ENCODE results near the gene STAT2. TPM values are rescaled to one million over a fixed set of nuclear protein-coding genes. Genes with fewer than 3 reads are reported as not detected.

The STAT2 gene
- total and polyA plus RNA-seq, 8 donors: 22.6 to 245 (median 92.6) TPM

- intact Hi-C loops (cut with DNase I; ENCODE audit: low total_unique reads): no loop called here
- TF ChIP-seq POLR2A (IDR thresholded peaks at IDR 0.05) (no peak), EP300 (IDR thresholded peaks at IDR 0.05) (no peak), POLR2AphosphoS5 (IDR thresholded peaks at IDR 0.05) (no peak), CTCF (IDR thresholded peaks at IDR 0.05) (no peak)
- no peak overlapping the region for H3K27ac ChIP-seq
- DNase-seq: no peak
- H3K9me3 ChIP-seq: no peaks in the 10 kb centered on the region
- H3K4me3 ChIP-seq: no peak overlapping the region
- peaks cover 7 to 63% (median 48%) of the 10 kb centered on the region in 4 donors for H3K36me3 ChIP-seq
- H3K4me1 ChIP-seq: peaks cover 22 to 83% (median 54%) of the 10 kb centered on the region in 4 donors
- no peaks in the 10 kb centered on the region for H3K27me3 ChIP-seq
- 60 to 83% (median 65%) methylated on average over 5 of the region's 5 CpGs for WGBS, 5 donors
Measured at GRCh38 chr12:56293795-56294194, 66.1 kb downstream of the STAT2 start.

Small RNAs within 50 kb of the gene (small RNA-seq; reads per million reads assigned to genes)
- 0 reads per million in 4 donors for gene RNU7-40P

Other genes starting within 250 kb of the STAT2 start
- 1,000 to 10,000 TPM; 1,483 to 3,736 (median 1,919) TPM for gene RPL41, start 243.5 kb downstream of the STAT2 start, total RNA-seq
- 1,000 to 10,000 TPM; 5,931 to 8,449 (median 6,584) TPM for gene RPL41, start 243.5 kb downstream of the STAT2 start, polyA plus RNA-seq
- gene ZC3H10, start 241.8 kb downstream of the STAT2 start, total RNA-seq: 1 to 10 TPM in 3 of 5 donors, under 1 TPM in 2; under 0.01 to 5.8 (median 3.1) TPM
- 1 to 10 TPM; 1.5 to 2.2 (median 1.8) TPM for gene ZC3H10, start 241.8 kb downstream of the STAT2 start, polyA plus RNA-seq
- 100 to 1,000 TPM in 1 of 5 donors, 10 to 100 TPM in 4; 23.3 to 142 (median 63.7) TPM for gene ESYT1, start 231.8 kb downstream of the STAT2 start, total RNA-seq
- 10 to 100 TPM in 2 of 3 donors, 1 to 10 TPM in 1; 8.6 to 32.8 (median 13.8) TPM for gene ESYT1, start 231.8 kb downstream of the STAT2 start, polyA plus RNA-seq
- 10 to 100 TPM in 3 of 5 donors, 1 to 10 TPM in 1, not detected in 1; 4.9 to 24.3 (median 20.6) TPM for gene MYL6B, start 207.5 kb downstream of the STAT2 start, total RNA-seq
- 10 to 100 TPM; 53.4 to 98.1 (median 60.2) TPM for gene MYL6B, start 207.5 kb downstream of the STAT2 start, polyA plus RNA-seq
- 1,000 to 10,000 TPM; 1,132 to 3,648 (median 2,772) TPM for gene MYL6, start 201.7 kb downstream of the STAT2 start, total RNA-seq
- gene MYL6, start 201.7 kb downstream of the STAT2 start, polyA plus RNA-seq: 1,000 to 10,000 TPM; 3,181 to 4,672 (median 3,569) TPM
- 100 to 1,000 TPM in 2 of 5 donors, 10 to 100 TPM in 3; 58.0 to 131 (median 72.1) TPM for gene SMARCC2, start 170.6 kb downstream of the STAT2 start, total RNA-seq
- gene SMARCC2, start 170.6 kb downstream of the STAT2 start, polyA plus RNA-seq: 10 to 100 TPM; 12.5 to 25.7 (median 20.1) TPM
- 10 to 100 TPM; 29.4 to 92.4 (median 52.7) TPM for gene RNF41, start 138.2 kb downstream of the STAT2 start, total RNA-seq
- gene RNF41, start 138.2 kb downstream of the STAT2 start, polyA plus RNA-seq: 10 to 100 TPM; 10.4 to 20.5 (median 17.4) TPM
- gene NABP2, start 135.8 kb downstream of the STAT2 start, total RNA-seq: 10 to 100 TPM in 2 of 5 donors, 1 to 10 TPM in 3; 1.2 to 13.9 (median 8.0) TPM
- gene NABP2, start 135.8 kb downstream of the STAT2 start, polyA plus RNA-seq: 10 to 100 TPM; 22.2 to 36.5 (median 28.0) TPM
- 100 to 1,000 TPM in 1 of 5 donors, 10 to 100 TPM in 1, 1 to 10 TPM in 1, not detected in 2; 8.0 to 450 (median 18.7) TPM for gene SLC39A5, start 130.1 kb downstream of the STAT2 start, total RNA-seq
- gene SLC39A5, start 130.1 kb downstream of the STAT2 start, polyA plus RNA-seq: under 1 TPM in 2 of 3 donors, not detected in 1; 0.15 to 1.00 TPM
- 10 to 100 TPM in 4 of 5 donors, 1 to 10 TPM in 1; 2.3 to 28.3 (median 14.2) TPM for gene ANKRD52, start 101.7 kb downstream of the STAT2 start, total RNA-seq
- 1 to 10 TPM; 3.1 to 6.7 (median 3.4) TPM for gene ANKRD52, start 101.7 kb downstream of the STAT2 start, polyA plus RNA-seq
- 10 to 100 TPM in 2 of 5 donors, 1 to 10 TPM in 3; 6.8 to 86.4 (median 9.4) TPM for gene COQ10A, start 93.2 kb downstream of the STAT2 start, total RNA-seq
- gene COQ10A, start 93.2 kb downstream of the STAT2 start, polyA plus RNA-seq: 10 to 100 TPM in 1 of 3 donors, 1 to 10 TPM in 2; 4.4 to 10.1 (median 7.0) TPM
- gene CS, start 59.8 kb downstream of the STAT2 start, total RNA-seq: 100 to 1,000 TPM; 109 to 174 (median 135) TPM
- 10 to 100 TPM; 51.9 to 63.7 (median 55.4) TPM for gene CS, start 59.8 kb downstream of the STAT2 start, polyA plus RNA-seq
- 100 to 1,000 TPM in 1 of 5 donors, 10 to 100 TPM in 4; 39.7 to 112 (median 94.1) TPM for gene CNPY2, start 44.1 kb downstream of the STAT2 start, total RNA-seq
- 100 to 1,000 TPM in 1 of 3 donors, 10 to 100 TPM in 2; 71.0 to 105 (median 73.9) TPM for gene CNPY2, start 44.1 kb downstream of the STAT2 start, polyA plus RNA-seq
- gene PAN2, start 26.1 kb downstream of the STAT2 start, total RNA-seq: 100 to 1,000 TPM in 2 of 5 donors, 10 to 100 TPM in 3; 41.7 to 146 (median 49.3) TPM
- 10 to 100 TPM in 1 of 3 donors, 1 to 10 TPM in 2; 4.9 to 28.4 (median 9.5) TPM for gene PAN2, start 26.1 kb downstream of the STAT2 start, polyA plus RNA-seq
- gene IL23A, start 21.2 kb downstream of the STAT2 start, total RNA-seq: 1 to 10 TPM in 1 of 5 donors, not detected in 4; 1.1 TPM
- gene IL23A, start 21.2 kb downstream of the STAT2 start, polyA plus RNA-seq: 1 to 10 TPM in 1 of 3 donors, under 1 TPM in 1, not detected in 1; 0.56 to 1.9 TPM
- not detected for gene APOF, start 2.8 kb upstream of the STAT2 start, total RNA-seq
- gene APOF, start 2.8 kb upstream of the STAT2 start, polyA plus RNA-seq: not detected
- 10 to 100 TPM in 2 of 5 donors, 1 to 10 TPM in 3; 3.8 to 64.7 (median 8.1) TPM for gene TIMELESS, start 89.3 kb upstream of the STAT2 start, total RNA-seq
- gene TIMELESS, start 89.3 kb upstream of the STAT2 start, polyA plus RNA-seq: 1 to 10 TPM; 4.0 to 7.4 (median 5.2) TPM
- not detected for gene MIP, start 94.5 kb upstream of the STAT2 start, total RNA-seq
- not detected for gene MIP, start 94.5 kb upstream of the STAT2 start, polyA plus RNA-seq
- 1 to 10 TPM in 4 of 5 donors, under 1 TPM in 1; 0.29 to 5.8 (median 3.5) TPM for gene SPRYD4, start 108.5 kb upstream of the STAT2 start, total RNA-seq
- 1 to 10 TPM; 1.8 to 2.1 (median 2.0) TPM for gene SPRYD4, start 108.5 kb upstream of the STAT2 start, polyA plus RNA-seq
- gene GLS2, start 128.1 kb upstream of the STAT2 start, total RNA-seq: 1 to 10 TPM in 3 of 5 donors, not detected in 2; 1.3 to 7.6 (median 3.9) TPM
- 10 to 100 TPM in 1 of 3 donors, 1 to 10 TPM in 2; 2.6 to 11.2 (median 5.4) TPM for gene GLS2, start 128.1 kb upstream of the STAT2 start, polyA plus RNA-seq
- gene RBMS2, start 161.7 kb upstream of the STAT2 start, total RNA-seq: 100 to 1,000 TPM in 1 of 5 donors, 10 to 100 TPM in 2, 1 to 10 TPM in 2; 5.2 to 123 (median 32.3) TPM
- 1 to 10 TPM; 4.2 to 9.7 (median 8.2) TPM for gene RBMS2, start 161.7 kb upstream of the STAT2 start, polyA plus RNA-seq

Data from stomach (tissue), 9 donors.